ENCODE results near the gene CAPS. TPM values are rescaled to one million over a fixed set of nuclear protein-coding genes. Genes with fewer than 3 reads are reported as not detected.

The CAPS gene
- total RNA-seq, 1 experiment from 2014 or later = 5.3 TPM

DNA sequence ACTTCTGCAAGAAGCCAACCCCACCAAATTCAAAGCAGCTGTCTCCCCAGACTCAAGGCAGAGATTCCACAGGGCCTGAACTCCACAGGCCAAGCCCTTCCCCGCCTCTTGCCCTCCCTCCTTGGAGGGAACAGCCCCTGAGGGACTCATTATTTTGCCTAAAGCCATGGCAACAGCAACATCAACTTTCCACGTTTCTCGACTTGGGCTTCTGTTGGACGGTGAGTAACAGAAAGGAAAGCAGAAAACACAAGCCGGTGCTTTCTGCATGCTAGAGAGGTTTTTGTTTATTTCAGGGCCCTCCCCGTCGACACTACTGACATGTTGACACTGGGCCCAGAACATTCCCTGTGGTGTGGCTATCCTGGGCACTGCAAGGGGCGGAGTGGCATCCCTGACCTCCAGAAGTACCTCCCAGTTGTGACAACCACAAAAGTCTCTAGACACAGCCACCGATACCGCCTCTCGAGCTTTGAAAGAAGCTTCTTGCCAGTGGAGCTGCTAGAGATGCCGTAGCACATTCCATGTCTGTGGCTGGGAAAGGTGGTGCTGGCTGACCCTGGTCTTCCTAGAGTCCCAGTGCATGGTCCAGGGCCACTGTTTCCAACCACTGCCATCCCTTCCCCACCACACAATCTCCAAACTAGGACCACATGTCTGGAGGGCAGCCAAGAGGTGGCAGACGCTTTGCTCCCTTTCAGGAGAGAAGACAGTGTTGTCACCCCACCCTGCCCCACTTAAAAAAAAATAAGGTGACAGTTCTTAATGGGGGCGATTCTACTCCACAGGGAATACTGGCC is 12.8 kb downstream of the CAPS start:
- Mint-ChIP-seq H3K4me1 (no peaks in the 10 kb centered on the region), H3K4me3 (no peak overlapping the region), H3K27me3 (ENCODE audit: low read depth) (no peaks in the 10 kb centered on the region), H3K36me3 (peaks cover 42% of the 10 kb centered on the region), H3K27ac (no peak overlapping the region), H3K9me3 (no peaks in the 10 kb centered on the region)
- ATAC-seq (no peak), DNase-seq (ENCODE audit: low spot score) (no peak)
- CTCF ChIA-PET = interaction anchor here (1.3 kb wide), 1 partner anchor 41 kb away, joined by 4 read pairs; no protein-coding TSS in a partner anchor
- POLR2A ChIA-PET = no interaction called here
- TF ChIP-seq, protein P1, sequence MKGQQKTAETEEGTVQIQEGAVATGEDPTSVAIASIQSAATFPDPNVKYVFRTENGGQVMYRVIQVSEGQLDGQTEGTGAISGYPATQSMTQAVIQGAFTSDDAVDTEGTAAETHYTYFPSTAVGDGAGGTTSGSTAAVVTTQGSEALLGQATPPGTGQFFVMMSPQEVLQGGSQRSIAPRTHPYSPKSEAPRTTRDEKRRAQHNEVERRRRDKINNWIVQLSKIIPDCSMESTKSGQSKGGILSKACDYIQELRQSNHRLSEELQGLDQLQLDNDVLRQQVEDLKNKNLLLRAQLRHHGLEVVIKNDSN (CRISPR knock-in tag; IDR thresholded peaks at IDR 0.05) = no peak
- no peak for TF ChIP-seq GABPB1 (CRISPR knock-in tag; IDR thresholded peaks at IDR 0.05)
- TF ChIP-seq FOXJ3 (CRISPR knock-in tag; IDR thresholded peaks at IDR 0.05; ENCODE audit: borderline replicate concordance) = no peak
- TF ChIP-seq, protein P2, sequence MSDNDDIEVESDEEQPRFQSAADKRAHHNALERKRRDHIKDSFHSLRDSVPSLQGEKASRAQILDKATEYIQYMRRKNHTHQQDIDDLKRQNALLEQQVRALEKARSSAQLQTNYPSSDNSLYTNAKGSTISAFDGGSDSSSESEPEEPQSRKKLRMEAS (CRISPR knock-in tag; IDR thresholded peaks at IDR 0.05) = no peak
- TF ChIP-seq, protein P3, sequence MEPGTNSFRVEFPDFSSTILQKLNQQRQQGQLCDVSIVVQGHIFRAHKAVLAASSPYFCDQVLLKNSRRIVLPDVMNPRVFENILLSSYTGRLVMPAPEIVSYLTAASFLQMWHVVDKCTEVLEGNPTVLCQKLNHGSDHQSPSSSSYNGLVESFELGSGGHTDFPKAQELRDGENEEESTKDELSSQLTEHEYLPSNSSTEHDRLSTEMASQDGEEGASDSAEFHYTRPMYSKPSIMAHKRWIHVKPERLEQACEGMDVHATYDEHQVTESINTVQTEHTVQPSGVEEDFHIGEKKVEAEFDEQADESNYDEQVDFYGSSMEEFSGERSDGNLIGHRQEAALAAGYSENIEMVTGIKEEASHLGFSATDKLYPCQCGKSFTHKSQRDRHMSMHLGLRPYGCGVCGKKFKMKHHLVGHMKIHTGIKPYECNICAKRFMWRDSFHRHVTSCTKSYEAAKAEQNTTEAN (CRISPR knock-in tag; IDR thresholded peaks at IDR 0.05) = no peak
- no peak for TF ChIP-seq FOXK1 (CRISPR knock-in tag; IDR thresholded peaks at IDR 0.05)
- TF ChIP-seq PRRX2 (CRISPR knock-in tag; IDR thresholded peaks at IDR 0.05) = no peak
- TF ChIP-seq, protein P4, sequence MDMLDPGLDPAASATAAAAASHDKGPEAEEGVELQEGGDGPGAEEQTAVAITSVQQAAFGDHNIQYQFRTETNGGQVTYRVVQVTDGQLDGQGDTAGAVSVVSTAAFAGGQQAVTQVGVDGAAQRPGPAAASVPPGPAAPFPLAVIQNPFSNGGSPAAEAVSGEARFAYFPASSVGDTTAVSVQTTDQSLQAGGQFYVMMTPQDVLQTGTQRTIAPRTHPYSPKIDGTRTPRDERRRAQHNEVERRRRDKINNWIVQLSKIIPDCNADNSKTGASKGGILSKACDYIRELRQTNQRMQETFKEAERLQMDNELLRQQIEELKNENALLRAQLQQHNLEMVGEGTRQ (CRISPR knock-in tag; IDR thresholded peaks at IDR 0.05) = no peak
- no peak for TF ChIP-seq ZNF416 (CRISPR knock-in tag; IDR thresholded peaks at IDR 0.05)
- TF ChIP-seq RELA (CRISPR knock-in tag; IDR thresholded peaks at IDR 0.05; ENCODE audit: borderline replicate concordance) = no peak
- no peak for TF ChIP-seq GRHL2 (CRISPR knock-in tag; IDR thresholded peaks at IDR 0.05; ENCODE audit: insufficient replicate concordance, severe bottlenecking)

DNA sequence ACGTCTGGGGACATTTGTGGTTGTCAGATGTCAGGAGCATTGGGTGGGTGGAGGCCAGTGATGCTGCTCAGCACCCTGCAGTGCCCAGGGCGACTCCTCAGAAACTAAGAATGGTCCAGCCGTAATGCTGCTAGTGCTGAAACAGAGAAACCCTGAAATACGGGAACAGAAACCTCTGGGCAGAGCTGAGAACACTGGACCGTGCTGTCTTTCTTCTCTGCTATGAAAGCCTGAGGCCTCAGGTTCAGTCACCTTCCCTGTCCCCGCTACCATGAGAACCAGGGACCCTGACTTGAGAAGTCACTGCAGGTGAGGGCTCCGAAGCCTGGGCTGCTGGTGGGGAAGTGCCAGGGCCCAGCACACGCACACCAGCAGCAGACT is 13.4 kb downstream of the CAPS start:
- peaks cover 42% of the 10 kb centered on the region for H3K36me3 Mint-ChIP-seq
- DNase-seq (ENCODE audit: low spot score) (no peak), ATAC-seq (no peak)
- POLR2A ChIA-PET = no interaction called here
- CTCF ChIA-PET = interaction anchor here (1.3 kb wide), 1 partner anchor 41 kb away, joined by 4 read pairs; no protein-coding TSS in a partner anchor
- H3K4me1 Mint-ChIP-seq = no peaks in the 10 kb centered on the region
- H3K9me3 Mint-ChIP-seq = no peaks in the 10 kb centered on the region
- no peak overlapping the region for H3K4me3 Mint-ChIP-seq
- H3K27ac Mint-ChIP-seq = no peak overlapping the region
- no peaks in the 10 kb centered on the region for H3K27me3 Mint-ChIP-seq (ENCODE audit: low read depth)
- no peak for TF ChIP-seq GABPB1 (CRISPR knock-in tag; IDR thresholded peaks at IDR 0.05)
- TF ChIP-seq ELF4 (CRISPR knock-in tag; IDR thresholded peaks at IDR 0.05; ENCODE audit: low read depth) = no peak
- TF ChIP-seq TEAD4 (CRISPR knock-in tag; IDR thresholded peaks at IDR 0.05) = no peak
- TF ChIP-seq, protein P3 (CRISPR knock-in tag; IDR thresholded peaks at IDR 0.05) = no peak
- TF ChIP-seq, protein P5, sequence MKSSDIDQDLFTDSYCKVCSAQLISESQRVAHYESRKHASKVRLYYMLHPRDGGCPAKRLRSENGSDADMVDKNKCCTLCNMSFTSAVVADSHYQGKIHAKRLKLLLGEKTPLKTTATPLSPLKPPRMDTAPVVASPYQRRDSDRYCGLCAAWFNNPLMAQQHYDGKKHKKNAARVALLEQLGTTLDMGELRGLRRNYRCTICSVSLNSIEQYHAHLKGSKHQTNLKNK (CRISPR knock-in tag; IDR thresholded peaks at IDR 0.05) = no peak
- no peak for TF ChIP-seq KAT7 (CRISPR knock-in tag; IDR thresholded peaks at IDR 0.05; ENCODE audit: borderline replicate concordance)
- no peak for TF ChIP-seq RELA (CRISPR knock-in tag; IDR thresholded peaks at IDR 0.05; ENCODE audit: borderline replicate concordance)
- TF ChIP-seq ZNF232 (CRISPR knock-in tag; IDR thresholded peaks at IDR 0.05) = no peak
- TF ChIP-seq, protein P6, sequence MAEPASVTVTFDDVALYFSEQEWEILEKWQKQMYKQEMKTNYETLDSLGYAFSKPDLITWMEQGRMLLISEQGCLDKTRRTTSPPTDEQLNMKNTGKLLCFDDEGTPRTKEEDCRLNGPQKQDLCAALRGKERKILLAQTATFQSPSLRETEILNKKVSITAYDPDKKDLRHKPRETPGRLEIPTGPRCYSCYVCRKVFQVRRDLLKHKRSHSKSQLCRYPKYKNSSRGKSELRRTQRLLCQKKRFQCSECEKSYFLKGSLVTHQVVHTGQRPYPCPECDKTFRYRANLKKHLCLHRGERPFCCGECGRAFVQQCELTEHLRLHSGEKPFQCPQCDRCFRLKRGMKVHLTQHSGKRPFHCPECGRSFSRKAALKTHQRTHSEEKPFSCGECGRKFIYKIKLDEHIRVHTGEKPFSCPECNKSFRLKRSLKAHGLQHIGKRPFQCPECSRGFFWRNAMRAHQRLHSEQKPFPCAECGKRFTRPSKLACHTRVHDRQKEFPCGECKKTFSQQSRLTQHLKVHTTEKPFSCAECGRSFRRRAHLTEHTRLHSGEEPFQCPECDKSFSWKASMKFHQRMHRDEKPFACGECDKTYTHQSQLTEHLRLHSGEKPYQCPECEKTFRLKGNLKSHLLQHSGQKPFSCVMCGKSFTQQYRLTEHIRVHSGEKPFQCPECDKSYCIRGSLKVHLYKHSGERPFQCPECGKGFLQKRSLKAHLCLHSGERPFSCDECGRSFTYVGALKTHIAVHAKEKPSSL (CRISPR knock-in tag; conservative IDR thresholded peaks at IDR 0.05) = no peak
- TF ChIP-seq ZBTB21 (CRISPR knock-in tag; IDR thresholded peaks at IDR 0.05; ENCODE audit: borderline replicate concordance) = no peak
- TF ChIP-seq, protein P7, sequence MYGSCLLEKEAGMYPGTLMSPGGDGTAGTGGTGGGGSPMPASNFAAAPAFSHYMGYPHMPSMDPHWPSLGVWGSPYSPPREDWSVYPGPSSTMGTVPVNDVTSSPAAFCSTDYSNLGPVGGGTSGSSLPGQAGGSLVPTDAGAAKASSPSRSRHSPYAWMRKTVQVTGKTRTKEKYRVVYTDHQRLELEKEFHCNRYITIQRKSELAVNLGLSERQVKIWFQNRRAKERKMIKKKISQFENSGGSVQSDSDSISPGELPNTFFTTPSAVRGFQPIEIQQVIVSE (CRISPR knock-in tag; IDR thresholded peaks at IDR 0.05; ENCODE audit: borderline replicate concordance) = no peak
- no peak for TF ChIP-seq EMX1 (CRISPR knock-in tag; IDR thresholded peaks at IDR 0.05)
- TF ChIP-seq GRHL2 (CRISPR knock-in tag; IDR thresholded peaks at IDR 0.05; ENCODE audit: insufficient replicate concordance, severe bottlenecking) = no peak
- TF ChIP-seq, protein P8, sequence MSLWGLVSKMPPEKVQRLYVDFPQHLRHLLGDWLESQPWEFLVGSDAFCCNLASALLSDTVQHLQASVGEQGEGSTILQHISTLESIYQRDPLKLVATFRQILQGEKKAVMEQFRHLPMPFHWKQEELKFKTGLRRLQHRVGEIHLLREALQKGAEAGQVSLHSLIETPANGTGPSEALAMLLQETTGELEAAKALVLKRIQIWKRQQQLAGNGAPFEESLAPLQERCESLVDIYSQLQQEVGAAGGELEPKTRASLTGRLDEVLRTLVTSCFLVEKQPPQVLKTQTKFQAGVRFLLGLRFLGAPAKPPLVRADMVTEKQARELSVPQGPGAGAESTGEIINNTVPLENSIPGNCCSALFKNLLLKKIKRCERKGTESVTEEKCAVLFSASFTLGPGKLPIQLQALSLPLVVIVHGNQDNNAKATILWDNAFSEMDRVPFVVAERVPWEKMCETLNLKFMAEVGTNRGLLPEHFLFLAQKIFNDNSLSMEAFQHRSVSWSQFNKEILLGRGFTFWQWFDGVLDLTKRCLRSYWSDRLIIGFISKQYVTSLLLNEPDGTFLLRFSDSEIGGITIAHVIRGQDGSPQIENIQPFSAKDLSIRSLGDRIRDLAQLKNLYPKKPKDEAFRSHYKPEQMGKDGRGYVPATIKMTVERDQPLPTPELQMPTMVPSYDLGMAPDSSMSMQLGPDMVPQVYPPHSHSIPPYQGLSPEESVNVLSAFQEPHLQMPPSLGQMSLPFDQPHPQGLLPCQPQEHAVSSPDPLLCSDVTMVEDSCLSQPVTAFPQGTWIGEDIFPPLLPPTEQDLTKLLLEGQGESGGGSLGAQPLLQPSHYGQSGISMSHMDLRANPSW (CRISPR knock-in tag; conservative IDR thresholded peaks at IDR 0.05; ENCODE audit: low read depth) = no peak
- no peak for TF ChIP-seq ZNF396 (CRISPR knock-in tag; IDR thresholded peaks at IDR 0.05; ENCODE audit: borderline replicate concordance)
- TF ChIP-seq NFYB (CRISPR knock-in tag; conservative IDR thresholded peaks at IDR 0.05; ENCODE audit: low read depth) = no peak
